Chondrocyte (in vitro differentiated cells): ENCODE data around the gene POFUT2. TPM values are rescaled to one million over a fixed set of nuclear protein-coding genes. Genes with fewer than 3 reads are reported as not detected.

Source experiments
- DNase-seq: peaks from one replicate; pipeline ENCODE4 v3.0.0; 2021; ENCODE audit warnings: mixed read lengths, low spot score
- H3K27ac Mint-ChIP-seq: one replicate; pipeline ENCODE4 v1.8.0; 2021; ENCODE audit warnings: mild to moderate bottlenecking, moderate library complexity, mixed read lengths; ENCODE audit not compliant: unreplicated experiment
- H3K27me3 Mint-ChIP-seq: 2 replicates; pipeline ENCODE4 v1.8.0; 2021; ENCODE audit warnings: low read depth, mixed read lengths
- H3K36me3 Mint-ChIP-seq: 2 replicates; pipeline ENCODE4 v1.8.0; 2021; ENCODE audit warnings: low read depth, mixed read lengths
- H3K4me1 Mint-ChIP-seq: 2 replicates; pipeline ENCODE4 v1.8.0; 2021; ENCODE audit warnings: low read depth, mild to moderate bottlenecking, mixed read lengths
- H3K4me3 Mint-ChIP-seq: one replicate; pipeline ENCODE4 v1.8.0; 2021; ENCODE audit warnings: mild to moderate bottlenecking, moderate library complexity, mixed read lengths; ENCODE audit not compliant: unreplicated experiment
- H3K9me3 Mint-ChIP-seq: 2 replicates; pipeline ENCODE4 v1.8.0; 2021; ENCODE audit warnings: low read depth, mixed read lengths
- CTCF ChIP-seq: fragments of 200-600 bp; sonication (generic); IDR thresholded peaks from 2 replicates; pipeline ENCODE4 v1.5.0; 2021; ENCODE audit warnings: antibody characterized with exemption, mild to moderate bottlenecking, moderate library complexity
- total RNA-seq: library from RNA; stranded (reverse); gene quantifications from 3 replicates; pipeline ENCODE4 v1.2.1, GENCODE V29; 2021

POFUT2 gene
- total RNA-seq, 1 donor from 2014 or later, result 73.6 TPM

GRCh38 chr21:45322231-45322959, 34.7 kb upstream of the POFUT2 start:
- no peak overlapping the region for H3K27ac Mint-ChIP-seq
- no peaks in the 10 kb centered on the region for H3K9me3 Mint-ChIP-seq
- no peaks in the 10 kb centered on the region for H3K36me3 Mint-ChIP-seq

GRCh38 chr21:45320261-45321025, 32.7 kb upstream of the POFUT2 start:
- Mint-ChIP-seq H3K4me3 (no peak overlapping the region), H3K27me3 (no peaks in the 10 kb centered on the region), H3K36me3 (no peaks in the 10 kb centered on the region), H3K9me3 (no peaks in the 10 kb centered on the region), H3K27ac (peak overlapping the region; percentile 39), H3K4me1 (peaks cover 56% of the 10 kb centered on the region)
- peak; percentile 89 for DNase-seq
- TF ChIP-seq CTCF, result no peak

More at GRCh38 chr21:45322231-45322959, 34.7 kb upstream of the POFUT2 start:
- peaks cover 69% of the 10 kb centered on the region for H3K4me1 Mint-ChIP-seq
- no peaks in the 10 kb centered on the region for H3K27me3 Mint-ChIP-seq
- DNase-seq, result peak; percentile 63
- no peak for TF ChIP-seq CTCF
- no peak overlapping the region for H3K4me3 Mint-ChIP-seq

GRCh38 chr21:45319461-45320211, 31.9 kb upstream of the POFUT2 start:
- peaks cover 56% of the 10 kb centered on the region for H3K4me1 Mint-ChIP-seq
- peak overlapping the region; percentile 65 for H3K27ac Mint-ChIP-seq
- no peak overlapping the region for H3K4me3 Mint-ChIP-seq
- DNase-seq, result peak; percentile 89
- no peaks in the 10 kb centered on the region for H3K27me3 Mint-ChIP-seq
- no peaks in the 10 kb centered on the region for H3K36me3 Mint-ChIP-seq
- peak; percentile 25 for TF ChIP-seq CTCF
- no peaks in the 10 kb centered on the region for H3K9me3 Mint-ChIP-seq

GRCh38 chr21:45318556-45319404, 31.1 kb upstream of the POFUT2 start:
- Mint-ChIP-seq H3K9me3 (no peaks in the 10 kb centered on the region), H3K27me3 (no peaks in the 10 kb centered on the region), H3K36me3 (no peaks in the 10 kb centered on the region), H3K4me1 (peaks cover 47% of the 10 kb centered on the region), H3K4me3 (no peak overlapping the region), H3K27ac (peak overlapping the region; percentile 65)
- no peak for TF ChIP-seq CTCF
- DNase-seq, result peak; percentile 85
